LoVo (cell line): ENCODE measurements around the gene SEC22C.

Experiments
- DNase-seq: peaks from one replicate; pipeline ENCODE4 v3.0.0-alpha.2; 2016; ENCODE audit warnings: low spot score

Gene SEC22C

GRCh38 chr3:42535981-42536784 is 45.6 kb downstream of the SEC22C start:
- no peak for DNase-seq

GRCh38 chr3:42533161-42533897 is 48.4 kb downstream of the SEC22C start:
- DNase-seq = no peak

DNA sequence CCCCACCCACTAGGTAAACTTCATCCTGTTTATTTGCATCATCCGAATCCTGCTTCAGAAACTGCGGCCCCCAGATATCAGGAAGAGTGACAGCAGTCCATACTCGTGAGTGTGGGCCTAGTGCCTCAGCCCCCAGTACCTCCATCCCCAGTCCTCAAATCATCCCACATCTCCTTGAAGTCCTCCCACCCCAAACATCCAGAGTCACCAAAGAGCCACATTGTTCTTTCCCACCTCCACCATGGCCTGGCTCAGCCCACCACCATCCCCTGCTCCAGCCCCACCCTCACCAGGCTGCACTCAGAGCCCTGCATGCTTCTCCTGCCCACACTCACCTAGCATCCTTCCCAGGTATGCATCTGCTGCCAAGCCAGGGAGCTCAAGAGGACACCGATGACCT is 49.5 kb downstream of the SEC22C start:
- no peak for DNase-seq

- no peak for DNase-seq
Observed at GRCh38 chr3:42531470-42531869, 50.3 kb downstream of the SEC22C start.

- DNase-seq = no peak
Observed at GRCh38 chr3:42530073-42530472, 51.7 kb downstream of the SEC22C start.

GRCh38 chr3:42529468-42529867 is 52.3 kb downstream of the SEC22C start:
- no peak for DNase-seq

DNA sequence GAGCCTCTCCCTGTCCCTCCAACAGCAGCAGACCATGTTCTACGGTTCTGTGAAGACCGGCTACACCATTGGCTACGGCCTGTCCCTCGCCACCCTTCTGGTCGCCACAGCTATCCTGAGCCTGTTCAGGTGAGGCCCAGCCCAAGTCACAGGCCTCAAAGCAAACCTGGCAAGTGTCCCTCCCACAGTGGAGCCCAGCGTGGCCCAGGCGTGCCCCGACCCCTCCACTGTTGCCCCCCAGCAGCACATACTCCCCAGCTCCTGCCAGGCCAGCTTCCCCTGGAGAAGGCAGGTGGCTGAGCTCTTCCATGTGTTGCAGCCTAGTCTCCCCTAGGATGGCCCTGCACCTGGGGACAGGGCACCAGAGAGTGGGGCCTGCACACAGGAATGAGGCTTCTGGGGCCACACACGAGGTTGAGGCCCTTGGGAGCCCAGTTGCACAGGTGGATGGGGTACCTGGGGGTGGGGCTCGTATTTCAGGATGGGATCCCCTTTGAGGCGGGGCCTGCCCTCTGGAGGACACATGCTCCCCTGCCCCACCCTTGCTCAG is 54.3 kb downstream of the SEC22C start:
- no peak for DNase-seq

DNA sequence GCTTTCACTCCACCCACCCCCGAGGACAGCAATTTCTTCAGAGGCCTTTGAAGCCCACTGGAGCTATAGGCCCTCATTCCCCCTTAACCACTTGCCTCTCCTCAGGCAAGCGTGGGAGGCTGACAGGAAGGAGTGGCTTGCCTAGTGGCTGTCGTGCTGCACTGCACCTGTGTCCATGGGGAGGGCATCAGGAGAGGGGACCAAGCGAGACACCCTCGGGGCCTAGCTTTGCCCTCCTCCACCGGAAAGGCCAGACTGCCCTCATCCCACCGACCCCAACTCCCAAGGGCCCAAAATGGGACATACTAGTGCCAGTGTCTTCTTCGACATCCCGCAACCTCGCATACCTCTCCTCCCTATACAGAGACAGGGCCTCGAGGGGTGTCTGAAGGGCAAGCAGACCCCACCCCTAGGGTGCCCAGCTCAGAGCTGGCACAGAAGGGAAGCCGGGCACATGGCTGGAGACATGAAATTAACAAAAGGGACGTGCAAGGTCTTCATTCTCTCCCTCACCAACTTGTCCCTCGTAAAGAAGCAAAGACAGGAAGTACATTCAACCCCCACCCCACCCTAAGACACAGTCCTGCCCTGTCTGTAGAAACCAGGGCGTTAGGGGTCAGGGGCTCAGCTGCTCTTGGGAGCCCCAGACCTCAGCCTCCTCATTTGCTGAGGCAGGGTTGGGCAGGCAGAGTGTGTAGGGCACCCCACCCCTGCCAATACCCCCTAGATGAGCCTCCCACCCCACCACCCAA is 55.0 kb downstream of the SEC22C start:
- DNase-seq = no peak

DNA sequence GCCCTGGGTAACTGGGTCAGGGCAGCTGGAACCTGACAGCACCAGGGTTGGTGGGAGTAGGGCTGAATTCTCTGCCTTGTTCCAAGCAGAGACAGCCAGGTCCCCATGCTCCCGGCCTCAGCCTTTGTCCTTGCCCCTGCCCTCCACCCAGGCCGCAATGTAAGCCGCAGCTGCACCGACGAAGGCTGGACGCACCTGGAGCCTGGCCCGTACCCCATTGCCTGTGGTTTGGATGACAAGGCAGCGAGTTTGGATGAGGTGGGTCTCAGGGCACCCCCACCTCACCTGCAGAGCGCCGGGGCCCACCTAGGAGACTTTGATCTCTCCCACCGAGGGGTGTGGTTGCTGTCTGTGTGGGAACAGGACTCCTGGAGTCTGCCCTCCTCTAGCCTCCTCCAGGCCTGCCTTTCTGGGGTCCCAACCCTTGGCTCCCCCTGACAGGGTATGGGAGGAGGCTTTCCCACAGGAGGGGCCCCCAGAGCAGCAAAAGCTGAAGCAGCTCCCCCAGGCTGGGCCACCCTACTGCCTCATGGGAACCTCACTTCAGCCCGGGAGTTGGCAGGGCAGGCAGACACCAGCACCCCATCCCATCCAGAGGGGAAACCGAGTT is 55.9 kb downstream of the SEC22C start:
- no peak for DNase-seq

- DNase-seq = no peak
Observed at GRCh38 chr3:42525212-42525611, 56.6 kb downstream of the SEC22C start.

DNA sequence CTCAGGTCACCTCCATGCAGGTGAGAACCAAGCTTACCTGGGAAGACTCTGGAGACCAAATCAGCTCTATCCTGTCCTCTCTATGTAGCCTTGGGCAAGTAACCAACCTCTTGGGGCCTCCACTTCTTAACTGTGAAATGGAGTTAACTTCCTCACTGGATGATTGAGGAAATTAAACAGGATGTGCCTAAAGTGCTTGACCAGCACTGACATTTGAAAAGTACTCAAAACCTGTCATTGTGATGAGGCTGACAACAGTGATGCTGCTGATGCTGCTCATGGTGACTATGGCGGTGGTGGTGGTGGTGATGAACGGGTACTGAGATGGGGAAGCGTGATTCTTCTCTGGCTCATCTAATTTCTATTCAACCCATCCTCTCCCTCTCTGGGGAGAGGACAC is 57.0 kb downstream of the SEC22C start:
- DNase-seq = no peak

- DNase-seq = no peak
Observed at GRCh38 chr3:42520906-42521305, 60.9 kb downstream of the SEC22C start.

- no peak for DNase-seq
Observed at GRCh38 chr3:42520336-42520735, 61.4 kb downstream of the SEC22C start.

GRCh38 chr3:42519568-42519962 is 62.2 kb downstream of the SEC22C start:
- no peak for DNase-seq

DNA sequence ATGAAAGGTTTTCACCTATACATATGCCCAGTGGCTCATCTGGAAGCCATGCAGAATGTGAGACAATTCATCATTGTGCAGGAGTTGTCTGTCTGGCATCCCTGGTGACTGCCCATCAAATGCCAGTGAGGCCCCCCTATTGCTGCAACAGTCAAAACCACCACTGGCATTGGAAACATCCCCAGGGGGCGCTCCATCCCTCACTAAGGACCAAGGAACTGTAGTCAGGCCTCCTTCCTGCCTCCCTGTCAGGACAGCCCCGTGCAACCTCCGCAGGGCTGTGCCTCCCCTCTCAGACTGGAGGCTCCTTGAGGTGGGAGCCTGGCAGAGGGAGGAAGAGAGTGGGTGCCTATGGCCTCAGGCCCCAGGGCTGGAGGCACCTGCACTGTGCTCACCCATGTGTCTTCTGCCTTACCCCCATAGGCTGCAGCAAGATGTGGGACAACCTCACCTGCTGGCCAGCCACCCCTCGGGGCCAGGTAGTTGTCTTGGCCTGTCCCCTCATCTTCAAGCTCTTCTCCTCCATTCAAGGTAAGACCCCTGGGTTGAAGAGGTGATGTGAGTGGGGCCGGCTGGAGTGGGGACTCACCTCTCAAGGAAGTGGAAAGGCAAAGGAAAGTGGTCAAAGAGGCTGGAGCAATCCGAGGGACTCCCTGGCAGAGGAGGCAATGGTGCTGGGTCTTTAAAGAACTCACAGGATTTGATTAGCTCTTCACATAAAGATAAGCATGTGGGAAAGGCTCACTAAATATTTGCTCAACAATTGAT is 62.8 kb downstream of the SEC22C start:
- DNase-seq = no peak

DNA sequence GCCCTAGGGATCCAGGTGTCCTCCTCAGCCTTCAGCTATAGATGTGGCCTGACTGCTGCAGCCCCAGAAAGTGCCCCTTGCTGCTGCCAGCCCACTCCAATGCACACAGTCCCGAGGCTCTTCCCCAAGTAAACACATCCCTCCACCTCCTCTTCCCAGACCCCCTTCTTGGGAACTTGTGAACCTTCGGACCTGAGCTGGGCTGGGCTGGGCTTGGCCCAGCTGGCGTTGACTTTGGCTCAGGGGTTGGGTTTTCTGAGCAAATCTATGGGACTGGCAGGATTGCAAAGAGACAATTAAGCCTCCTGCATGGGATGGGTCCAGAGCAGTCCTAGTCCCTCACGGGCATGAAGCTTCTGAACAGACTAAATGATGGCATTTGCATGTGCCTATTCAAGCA is 64.7 kb downstream of the SEC22C start:
- DNase-seq = no peak

DNA sequence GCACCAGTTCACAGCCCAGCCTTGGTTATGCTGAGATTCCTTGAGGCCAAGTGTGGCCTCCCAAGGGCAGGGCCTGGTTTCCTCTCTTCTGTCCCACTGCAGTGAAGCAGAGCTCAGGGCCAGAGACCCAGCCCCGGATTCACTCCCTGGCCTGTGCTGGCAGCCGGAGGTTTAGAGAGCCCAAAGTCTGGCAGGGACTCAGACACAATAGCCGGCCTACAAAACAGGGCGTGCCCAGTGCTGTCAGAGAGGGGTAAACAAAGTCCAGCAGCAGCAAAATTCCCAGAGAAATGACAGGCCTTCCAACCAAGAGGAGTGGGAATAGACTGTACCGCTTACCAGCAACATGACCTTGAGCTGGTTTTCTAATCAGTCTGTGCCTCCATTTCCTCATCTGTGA is 65.3 kb downstream of the SEC22C start:
- no peak for DNase-seq

DNA sequence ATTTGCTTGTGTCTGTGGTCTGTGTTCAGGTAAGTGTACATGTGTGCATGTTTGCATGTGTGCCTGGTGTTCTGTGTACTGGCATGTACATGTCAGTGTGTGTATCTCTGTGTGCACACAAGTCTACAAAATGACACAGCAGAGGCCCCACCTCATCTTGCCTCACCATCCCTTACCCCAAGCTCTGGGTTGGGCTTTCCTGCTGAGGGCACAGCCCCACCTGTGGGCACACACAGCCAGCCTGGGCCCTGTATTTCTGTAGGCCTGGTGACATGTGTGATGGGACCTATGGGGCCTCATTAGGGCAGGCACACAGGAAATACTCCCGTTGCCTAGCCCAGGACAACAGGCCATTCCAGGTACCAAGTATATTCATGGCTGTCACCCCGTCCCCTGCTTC is 65.8 kb downstream of the SEC22C start:
- no peak for DNase-seq

DNA sequence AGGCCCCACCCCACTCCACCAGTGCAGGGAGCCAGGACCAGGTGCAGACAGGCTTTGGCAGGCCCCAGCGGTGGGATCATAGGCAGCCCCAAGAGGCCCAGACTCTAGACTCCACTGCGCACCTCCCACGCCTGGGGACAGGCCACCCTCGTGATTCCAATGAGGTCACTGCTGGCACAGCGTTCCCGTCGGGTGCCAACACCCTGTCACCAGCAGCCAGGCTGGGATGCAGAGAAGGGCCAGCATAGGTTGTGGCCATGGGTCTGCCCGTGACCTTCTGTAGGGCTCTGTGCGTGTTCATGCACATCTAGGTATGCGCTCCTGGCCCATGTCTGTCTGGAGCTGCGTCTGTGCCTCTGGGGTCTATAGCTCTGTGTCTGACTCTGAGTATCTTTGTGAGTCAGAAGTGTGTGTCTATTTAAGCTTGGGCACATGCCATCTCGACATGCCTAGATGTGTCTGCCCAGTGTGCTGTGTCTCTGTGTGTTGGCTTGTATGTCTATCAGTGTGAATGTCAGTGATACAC is 66.3 kb downstream of the SEC22C start:
- no peak for DNase-seq

DNA sequence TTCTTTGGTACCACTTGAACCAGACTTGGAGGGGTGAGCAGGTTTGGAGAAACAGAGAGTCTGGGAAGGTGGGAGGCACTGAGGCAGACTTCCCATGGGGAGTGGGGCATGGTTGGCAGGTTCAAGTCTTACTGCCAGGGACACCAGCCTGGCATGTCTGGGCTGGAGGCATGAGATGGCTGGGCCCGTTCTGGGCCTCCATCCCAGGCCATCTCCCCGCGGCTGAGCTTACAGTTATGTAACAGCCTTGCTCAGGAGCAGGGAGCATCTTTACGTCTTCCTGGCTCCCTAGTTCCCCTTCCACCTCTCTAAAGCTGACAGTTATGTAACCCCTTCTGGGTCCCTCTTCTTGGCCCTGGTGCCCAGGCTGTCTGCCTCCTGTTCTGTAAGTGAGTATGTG is 66.9 kb downstream of the SEC22C start:
- no peak for DNase-seq

- DNase-seq = no peak
Observed at GRCh38 chr3:42513521-42513920, 68.2 kb downstream of the SEC22C start.
